Activated CD8-positive, alpha-beta memory T cell treated with anti-CD3 and anti-CD28 coated beads for 48 hours (primary cell): ENCODE results near the gene SFXN2.
"Not testable (repeated sequence)": the region's sequence is repeated elsewhere in the genome, so short reads cannot be mapped to it uniquely, and the experiment has no call there.

ENCODE experiments used
- DNase-seq, 3 experiments: peaks; one replicate each; pipeline ENCODE4 v3.0.0-alpha.2; 2020; ENCODE audit warnings: low read depth in 2 of 3, low spot score in 2 of 3

SFXN2 gene

DNA sequence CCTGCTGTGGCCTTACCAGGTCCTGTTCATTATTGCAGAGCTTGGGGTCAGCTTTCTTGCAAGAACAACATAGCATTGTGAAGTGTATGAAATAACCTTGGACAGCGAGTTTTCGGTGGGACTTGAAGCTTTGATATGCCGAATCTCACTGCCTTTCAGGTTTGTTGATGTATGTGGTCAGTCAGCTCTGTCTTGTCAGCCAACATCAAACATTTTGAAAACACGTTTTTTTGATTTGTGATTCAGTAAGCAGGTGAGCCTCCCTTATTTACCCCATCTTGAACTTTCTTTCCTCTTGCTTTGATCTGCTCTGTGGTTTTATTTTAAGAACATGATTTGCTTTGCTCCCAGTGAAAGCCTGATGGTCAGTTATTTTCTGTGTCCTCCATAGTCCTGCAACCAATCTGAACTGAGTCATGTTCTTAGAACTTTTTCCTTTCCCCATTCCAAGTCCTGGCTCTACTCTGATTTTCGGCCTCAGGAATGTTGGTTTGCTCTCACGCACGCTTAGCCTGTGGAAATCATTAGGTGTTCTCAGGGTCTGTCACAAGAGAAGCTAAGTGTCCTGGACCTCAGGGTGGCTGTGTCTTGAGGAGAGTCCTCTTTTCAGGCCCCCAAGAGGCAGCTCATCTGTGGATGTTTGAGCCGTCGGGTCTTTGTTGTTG lies 38.0 kb downstream of the SFXN2 start:
- DNase-seq, result no peak

DNA sequence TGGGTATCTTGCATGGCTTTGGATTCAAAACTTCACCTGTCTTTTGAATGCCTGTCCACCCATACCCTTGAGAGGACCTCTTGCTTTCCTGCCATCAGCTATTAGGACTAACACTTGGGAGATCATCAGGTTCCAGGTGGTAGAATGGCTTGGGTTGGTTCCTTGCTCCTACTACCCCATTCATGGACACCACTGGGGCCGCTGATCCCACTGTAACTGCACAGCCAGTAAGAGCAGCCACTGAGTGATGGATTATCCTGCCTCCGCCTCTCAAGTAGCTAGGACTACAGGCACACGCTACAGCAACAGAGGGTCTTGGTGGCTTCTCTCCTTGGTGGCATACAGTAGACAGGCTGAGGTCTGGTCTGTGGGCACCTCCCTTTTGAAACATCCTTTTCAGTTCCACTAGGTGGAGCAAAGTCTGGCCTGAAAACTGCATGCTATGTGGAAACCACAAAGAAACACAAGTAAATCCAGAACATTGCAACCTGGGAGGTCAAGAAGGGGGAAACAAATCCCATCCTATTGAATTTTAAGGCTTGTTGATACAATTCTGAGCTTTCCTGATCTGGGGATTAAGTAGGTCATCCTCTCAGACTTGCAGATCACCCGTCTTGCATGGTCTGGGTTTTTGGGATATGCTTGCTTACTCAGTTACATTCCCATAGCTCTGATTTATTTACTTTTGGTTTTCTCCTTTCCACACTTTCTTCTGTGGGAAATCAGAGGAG lies 38.7 kb downstream of the SFXN2 start:
- DNase-seq, result no peak

DNA sequence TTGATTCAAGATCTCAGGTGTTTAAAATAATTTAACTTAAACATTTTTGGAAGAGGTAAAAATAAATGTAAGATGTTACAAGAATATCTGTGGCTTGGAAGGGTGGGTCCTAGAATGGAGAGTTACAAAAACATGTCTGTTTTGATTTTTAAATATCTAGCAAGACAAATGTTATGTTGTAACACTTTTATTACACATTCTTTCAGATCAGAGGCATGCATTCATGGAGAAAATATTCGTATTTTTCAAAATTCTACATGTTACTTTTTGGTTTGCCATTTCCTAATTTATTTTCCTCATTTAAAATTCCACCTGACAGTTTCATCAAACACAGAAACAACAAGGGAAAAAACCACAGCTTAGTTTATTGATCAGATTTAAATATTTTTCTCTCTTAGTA lies 39.3 kb downstream of the SFXN2 start:
- no peak for DNase-seq

DNA sequence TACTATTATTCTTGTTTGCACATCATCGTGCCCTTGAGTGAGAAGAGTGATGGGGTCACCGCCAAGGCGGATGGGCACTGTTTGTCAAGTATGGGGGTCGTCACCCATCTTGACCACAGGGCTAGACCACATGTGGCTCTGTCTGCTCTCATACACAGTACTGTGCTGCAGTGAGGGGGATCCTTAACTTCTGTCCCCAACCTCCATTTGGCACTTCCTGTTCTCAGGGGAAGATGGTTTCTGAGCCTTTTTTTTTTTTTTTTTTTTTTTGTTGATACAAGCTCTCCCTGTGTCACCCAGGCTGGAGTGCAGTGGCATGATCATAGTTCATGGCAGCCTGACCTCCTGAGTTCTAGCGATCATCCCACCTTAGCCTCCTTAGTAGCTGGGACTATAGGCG lies 42.9 kb downstream of the SFXN2 start:
- no peak for DNase-seq

DNA sequence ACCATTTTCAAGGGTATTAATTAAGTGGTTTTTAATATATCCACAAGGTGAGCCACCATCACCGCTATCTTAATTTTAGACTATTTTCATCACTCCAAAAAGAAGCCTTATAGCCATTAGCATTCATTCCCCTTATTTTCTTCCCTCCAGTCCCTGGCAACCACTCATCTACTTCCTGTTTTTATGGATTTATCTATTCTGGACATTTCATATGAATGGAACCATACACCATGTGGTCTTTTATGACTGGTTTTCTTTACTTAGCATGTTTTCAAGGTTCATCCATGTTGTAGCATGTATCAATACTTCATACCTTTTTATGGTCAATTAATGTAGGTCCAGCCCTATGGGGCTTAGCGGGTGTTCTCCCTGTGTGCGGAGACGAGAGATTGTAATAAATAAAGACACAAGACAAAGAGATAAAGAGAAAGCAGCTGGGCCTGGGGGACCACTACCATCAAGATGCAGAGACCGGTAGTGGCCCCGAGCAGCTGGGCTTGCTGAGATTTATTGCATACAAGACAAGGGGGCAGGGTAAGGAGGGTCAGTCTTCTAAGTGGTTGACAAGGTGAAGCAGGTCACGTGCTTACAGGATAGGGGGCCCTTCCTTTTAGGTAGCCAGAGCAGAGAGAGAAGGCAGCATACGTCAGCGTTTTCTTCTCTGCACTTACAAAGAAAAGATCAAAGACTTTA lies 44.0 kb downstream of the SFXN2 start:
- no peak for DNase-seq

DNA sequence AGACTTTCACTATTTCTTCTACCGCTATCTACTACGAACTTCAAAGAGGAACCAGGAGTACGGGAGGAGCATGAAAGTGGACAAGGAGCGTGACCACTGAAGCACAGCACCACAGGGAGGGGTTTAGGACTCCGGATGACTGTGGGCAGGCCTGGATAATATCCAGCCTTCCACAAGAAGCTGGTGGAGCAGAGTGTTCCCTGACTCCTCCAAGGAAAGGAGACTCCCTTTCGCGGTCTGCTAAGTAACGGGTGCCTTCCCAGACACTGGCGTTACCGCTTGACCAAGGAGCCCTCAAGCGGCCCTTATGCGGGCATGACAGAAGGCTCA lies 44.5 kb downstream of the SFXN2 start:
- not testable (repeated sequence) for DNase-seq

DNA sequence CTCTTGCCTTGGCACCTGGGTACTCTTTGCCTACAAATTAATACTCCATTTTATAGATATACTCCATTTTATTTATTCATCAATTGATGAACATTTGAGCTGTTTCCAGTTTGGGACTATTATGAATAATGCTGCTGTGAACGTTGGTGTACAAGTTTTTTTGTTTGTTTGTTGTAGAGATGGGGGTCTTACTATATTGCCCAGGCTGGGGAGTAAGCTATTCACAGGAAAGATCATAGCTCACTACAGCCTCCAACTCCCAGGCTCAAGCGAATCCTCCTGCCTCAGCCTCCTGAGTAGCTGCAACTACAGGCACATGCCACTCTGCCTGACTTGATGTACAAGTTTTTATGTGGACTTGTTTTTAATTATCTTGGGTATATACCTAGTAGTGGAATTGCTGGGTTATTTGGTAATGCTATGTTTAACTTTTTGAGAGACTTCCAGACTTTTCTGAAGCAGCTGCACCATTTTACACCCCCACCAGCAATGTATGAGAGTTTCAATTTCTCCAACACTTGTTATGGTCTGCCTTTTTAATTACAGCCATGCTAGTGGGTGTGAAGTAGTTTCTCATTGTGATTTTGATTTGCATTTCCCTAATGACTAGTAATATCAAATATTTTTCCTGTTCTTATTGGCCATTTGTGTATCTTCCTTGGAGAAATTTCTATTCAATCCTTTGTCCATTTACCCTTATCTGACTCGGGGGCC lies 45.2 kb downstream of the SFXN2 start:
- no peak for DNase-seq

DNA sequence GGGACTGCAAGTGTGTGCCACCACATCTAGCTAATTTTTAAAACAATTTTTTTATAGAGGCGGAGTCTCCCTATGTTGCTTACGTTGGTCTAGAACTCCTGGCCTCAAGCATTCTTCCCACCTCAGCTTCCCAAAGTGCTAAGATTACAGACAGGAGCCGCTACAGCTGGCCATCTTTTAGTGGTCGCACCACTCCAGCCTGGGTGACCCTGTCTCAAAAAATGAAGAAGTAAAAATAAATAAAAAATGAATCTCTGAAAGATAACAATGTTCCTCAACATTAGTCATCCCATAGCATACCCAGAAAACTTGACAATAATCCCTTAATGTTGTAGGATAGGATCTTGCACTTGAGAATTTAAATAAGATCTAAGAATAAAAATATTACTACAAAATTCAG lies 47.5 kb downstream of the SFXN2 start:
- no peak for DNase-seq

DNA sequence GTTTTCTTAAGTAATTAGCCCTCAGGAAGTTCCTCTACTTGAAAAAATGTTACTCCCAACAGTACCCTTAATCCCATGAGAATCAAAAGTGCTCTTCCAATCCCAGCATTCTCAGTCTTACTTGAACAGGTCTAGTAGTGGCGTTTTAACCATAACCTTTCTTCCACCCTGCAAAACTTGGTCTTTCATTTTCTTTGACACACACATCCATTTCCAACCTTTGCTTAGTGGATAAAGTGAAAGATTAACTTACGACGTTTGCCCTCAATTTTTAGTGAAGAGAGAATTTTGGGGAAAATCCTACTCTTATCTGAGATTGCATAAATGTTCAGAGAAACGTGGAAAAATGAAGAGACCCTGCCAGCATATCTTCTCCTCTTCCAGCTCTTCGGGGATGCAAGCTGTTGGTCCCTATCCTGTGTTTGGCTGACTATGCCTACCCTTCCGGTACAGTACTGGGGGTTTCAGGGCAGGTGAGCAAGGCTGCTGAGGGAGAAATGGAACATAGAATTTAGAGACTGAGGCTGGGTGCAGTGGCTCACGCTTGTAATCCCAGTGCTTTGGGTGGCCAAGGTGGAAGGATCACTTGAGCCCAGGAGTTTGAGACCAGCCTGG lies 48.1 kb downstream of the SFXN2 start:
- DNase-seq, result no peak

DNA sequence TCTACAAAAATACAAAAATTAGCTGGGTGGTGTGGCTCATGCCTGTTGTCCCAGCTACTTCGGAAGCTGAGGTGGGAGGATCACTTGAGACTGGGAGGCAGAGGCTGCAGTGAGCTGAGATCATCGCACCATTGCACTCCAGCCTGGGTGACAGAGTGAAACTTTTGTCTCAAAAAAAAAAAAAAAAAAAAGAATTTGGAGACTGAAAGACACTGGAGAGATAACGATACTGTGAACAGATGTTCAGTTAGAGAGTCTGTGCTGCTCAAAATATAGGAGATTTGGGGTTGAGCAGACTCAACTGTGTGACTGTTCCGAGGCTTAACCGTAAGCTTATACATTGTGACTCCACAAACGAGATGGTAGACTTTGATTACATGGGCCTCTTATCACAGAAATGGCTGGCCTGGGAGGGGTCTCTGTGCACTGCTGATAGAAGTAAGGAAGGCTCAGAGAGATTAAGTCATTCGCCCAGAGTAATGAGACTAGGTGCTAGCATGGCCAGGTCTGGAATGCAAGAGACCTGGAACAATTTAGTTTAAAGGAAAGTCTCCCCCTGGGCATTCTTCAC lies 48.7 kb downstream of the SFXN2 start:
- DNase-seq, result no peak

DNA sequence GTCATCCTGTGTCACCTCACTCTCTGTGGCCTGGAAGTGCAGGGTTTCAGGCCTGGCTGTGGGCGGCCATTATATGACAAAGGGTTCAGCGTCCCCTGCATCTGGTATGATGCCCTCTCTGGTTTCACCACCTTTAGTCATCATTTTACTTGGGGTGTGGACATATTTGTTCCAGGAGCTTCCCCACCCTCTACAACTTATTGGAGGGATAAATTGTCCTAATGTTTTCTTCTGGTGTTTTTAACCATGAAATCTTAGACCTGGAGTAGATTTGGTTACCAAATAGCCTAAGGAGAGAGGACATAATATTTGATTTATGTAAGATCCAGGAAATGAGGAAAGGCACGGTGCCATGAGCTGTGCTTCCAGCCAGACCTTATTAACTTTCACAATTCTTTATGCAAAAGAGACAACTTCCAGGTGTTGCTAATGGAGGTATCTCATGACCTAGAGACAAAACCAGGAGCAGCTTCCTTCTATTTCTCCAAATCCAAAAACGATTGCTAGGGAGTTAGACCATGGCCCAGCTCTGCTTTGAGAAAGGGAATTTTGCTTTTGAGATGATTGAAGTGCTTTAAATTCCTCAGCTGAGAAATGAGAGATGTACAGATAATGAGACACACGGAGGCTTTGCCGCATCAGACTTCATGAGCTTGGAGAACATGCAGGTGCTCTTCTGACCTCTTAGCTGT lies 50.2 kb downstream of the SFXN2 start:
- DNase-seq, result no peak

DNA sequence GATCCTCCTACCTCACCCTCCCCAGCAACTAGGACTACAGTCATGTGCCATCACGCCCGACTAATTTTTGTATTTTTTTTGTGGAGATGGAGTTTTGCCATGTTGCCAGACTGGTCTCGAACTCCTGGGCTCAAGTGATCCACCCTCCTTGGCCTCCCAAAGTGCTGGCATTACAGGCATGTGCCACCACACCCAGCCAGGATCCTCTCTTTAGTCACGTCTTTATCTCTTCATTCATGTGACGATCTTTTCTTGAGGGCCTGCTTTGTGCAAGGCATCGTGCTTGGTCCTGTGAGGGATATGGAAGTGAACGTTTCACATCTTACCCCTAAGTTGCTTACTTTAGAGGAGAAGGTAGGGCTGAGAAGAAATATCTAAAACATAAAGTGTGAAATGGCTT lies 50.9 kb downstream of the SFXN2 start:
- no peak for DNase-seq

DNA sequence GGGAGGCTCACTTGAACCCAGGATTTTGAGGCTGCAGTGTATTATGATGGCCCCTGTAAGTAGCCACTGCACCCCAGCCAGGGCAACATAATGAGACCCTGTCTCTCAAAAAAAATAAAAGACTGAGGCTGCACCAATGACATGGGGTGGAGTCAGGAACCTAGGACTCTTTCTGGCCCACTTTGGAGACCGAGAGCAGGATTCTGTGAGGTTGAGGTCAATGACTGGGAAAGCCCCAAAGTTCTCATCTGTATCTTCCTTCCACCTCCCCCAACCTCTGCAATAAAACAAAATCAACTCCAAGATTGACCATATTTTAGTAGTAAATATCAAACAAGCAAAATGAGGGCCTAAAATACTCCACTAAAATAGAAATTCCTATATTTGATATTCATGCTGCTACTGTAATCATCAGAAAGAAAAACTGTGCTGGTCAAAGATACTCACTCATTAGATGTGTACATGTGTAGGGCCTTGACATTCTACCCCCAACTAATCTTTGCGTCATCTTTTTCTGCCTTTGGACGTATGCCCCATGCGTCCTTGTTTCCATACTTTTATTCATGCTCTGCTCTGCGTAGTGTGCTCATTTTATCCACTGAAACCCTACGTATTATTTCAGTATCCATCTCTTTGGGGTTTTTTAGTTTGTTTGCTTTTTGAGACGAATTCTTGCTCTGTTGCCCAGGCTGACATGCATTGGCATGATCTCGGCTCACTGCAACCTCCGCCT lies 53.2 kb downstream of the SFXN2 start:
- no peak for DNase-seq

DNA sequence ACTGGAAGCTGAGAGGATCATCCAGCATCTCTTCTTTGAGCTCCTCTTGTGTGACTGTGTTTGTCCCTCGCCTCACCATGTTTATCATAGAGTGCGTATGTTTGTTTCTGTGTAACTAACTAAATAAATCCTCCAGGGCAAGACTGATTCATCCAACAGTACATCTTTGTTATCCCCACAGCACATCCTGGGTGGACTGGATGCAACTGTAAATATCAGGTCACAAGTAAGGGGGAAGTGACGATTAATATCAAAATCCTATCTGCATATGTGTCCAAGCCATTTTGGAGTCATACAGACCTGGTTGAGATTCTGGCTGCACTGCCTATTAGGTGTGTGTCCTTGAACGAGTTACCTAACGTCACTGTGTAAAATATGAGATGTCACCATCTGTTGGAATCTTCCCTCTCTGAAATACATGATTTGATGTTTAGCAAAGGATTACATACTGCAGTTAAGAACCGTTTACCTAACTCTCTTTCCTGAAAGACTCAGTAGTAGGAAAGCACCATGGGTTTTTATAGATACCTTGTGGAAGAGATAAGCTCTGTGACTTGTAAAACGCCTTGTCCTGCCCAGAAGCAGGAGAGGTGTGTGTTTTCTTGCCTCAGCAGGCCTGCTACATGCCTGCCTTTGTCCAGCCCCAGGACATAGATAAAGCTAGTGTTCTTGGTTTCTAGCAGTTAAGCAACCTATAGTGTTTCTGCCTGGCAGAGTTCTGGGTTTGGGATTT lies 55.1 kb downstream of the SFXN2 start:
- DNase-seq, result no peak

DNA sequence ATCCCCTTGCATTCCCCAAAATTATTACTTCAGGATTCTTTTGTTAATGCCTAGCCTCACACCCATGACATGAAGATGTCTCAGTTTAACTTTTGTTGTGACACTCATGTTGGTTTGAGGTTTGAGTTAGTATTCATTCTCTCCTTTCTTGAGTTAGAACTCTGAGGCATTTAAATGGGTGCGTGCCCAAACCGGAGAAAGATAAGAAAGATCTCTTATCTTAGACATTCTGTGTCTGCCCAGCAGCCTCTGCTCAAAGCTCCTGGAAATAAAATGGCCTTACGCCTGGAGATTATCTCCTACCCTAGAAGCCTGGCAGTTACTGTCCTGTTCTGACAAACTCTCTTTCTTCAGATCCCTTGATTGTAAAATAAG lies 55.7 kb downstream of the SFXN2 start:
- no peak for DNase-seq

DNA sequence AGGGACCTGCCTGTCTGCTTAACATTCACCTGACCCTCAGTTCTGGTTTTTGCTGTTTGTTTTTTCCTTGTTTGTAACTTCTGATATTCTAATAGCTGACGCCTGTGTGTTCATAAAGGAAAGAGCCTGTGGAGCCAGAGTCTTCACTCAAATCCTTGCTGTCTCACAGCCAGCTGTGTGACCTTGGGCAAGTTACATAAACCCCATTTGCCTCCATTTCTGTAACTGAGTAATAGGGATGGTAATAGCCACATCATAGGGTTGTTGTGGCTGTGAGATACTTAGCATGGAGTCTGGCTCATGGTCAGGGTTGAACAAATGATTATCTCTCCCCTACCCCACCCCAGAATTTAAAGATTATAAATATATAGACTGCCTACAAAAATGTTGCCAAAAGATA lies 56.4 kb downstream of the SFXN2 start:
- DNase-seq, result no peak

DNA sequence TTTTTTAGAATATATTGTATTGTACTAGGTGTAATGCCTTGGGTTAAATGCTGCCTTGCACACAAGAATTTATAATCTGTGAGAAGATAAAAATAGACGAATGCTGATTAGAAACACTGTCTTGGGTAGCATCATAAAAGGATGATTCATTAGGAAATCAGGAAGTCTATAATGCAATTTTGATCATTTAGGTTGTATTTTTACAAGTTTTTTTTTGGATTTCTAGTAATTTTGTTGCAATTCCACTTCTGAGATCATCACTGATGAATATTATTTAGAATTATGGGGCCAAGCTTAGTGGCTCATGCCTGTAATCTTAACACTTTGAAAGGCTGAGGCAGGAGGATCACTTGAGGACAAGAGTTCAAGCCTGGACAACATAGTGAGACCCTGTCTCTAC lies 58.9 kb downstream of the SFXN2 start:
- DNase-seq, result no peak

DNA sequence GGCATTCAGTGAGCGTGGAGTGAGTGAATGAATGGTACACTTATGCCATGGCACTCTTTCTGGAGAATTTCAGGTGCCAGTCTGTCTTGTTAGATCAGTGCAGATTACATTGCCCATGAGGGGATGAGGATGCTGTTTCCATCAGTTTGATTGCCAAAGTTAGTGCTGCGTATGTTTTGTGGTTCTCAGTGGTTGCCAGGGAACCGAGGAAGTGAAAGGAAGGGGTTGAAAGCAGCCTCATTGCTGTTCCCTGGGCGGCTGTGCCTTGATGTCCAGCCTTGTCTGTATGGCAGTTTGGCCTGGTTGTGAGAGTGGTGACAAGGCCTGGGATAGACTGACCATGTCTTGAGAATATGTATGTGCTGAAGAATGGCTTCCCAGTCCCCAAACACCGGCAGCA lies 59.5 kb downstream of the SFXN2 start:
- DNase-seq, result no peak

DNA sequence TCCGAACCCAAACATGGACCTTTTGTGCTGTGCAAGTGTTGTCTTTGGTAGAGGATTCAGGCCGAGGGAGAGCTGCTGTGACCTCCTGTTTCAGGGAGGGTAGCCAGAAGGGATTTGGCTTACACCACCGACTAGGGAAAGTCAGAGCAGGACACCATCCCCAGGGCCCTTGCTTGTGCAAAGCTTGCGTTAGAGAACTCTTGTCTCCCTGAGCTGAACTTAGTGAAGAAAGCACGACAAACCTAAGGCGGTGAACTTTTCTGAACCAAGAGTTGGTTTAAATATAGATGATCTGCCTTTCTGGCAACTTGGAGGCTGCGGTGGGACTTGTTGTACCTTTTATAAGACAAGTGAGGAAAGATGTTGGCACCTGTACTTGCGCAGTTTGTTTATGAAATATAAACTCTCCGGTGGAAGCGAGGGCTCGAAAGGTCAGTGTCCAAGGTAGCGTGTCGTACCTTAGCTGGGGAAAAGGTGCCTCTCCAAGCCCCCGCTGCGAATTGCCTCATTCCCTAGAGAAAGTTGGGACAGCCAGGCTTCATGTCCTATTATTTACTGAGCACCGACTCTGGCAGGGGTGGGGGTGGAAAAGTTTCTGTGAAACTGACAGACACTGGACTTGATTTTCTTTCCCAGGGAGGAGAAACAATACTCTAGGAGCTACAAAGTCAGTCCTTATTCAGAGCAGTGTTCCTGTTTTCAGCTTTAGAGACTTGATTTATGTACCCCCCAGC lies 60.9 kb downstream of the SFXN2 start:
- DNase-seq, result no peak
